ENCODE data around the gene SEMA4D. TPM values are rescaled to one million over a fixed set of nuclear protein-coding genes. Genes with fewer than 3 reads are reported as not detected.

The SEMA4D gene
- total and polyA plus RNA-seq, 9 of the 15 experiments (the other 6 are each of a cell fraction or from before 2014, with no cell fraction given) = 0.38 to 5.1 (median 1.8) TPM

DNA sequence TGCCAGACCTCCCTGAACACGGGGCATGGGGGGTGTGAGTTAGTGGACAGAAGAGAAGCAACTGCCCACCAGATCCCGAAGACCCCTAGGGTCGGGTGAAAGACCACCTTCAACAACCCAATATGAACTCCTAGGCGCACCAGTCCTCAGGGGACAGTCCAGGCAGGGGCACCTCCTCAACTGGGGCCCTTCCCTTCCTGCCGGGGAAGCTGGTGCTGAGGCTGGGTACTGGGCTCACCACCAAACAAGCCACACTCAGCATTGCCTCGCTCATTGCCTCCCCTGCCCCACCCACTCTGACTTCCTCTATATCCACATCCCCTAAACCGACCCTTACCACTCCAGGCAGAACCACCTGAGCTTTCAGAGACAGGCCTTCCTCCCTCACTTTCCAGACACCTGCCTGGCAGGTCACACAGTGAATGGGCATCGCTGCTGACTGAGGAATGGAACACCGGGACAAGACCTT is 42.5 kb downstream of the SEMA4D start:
- Histone ChIP-seq H3K4me2 (ENCODE audit: insufficient read depth, low read length) (no peak overlapping the region), H4K20me1 (replicated peaks; ENCODE audit: control insufficient read depth, insufficient read depth, low read length) (no peaks in the 10 kb centered on the region; the same call in 1 of the 2 replicates), H3K27ac (ENCODE audit: extremely low read depth, low read depth, low read length) (no peak overlapping the region), H3K4me3 (no peak overlapping the region), H3K36me3 (ENCODE audit: control insufficient read depth, insufficient read depth, low read length) (no peaks in the 10 kb centered on the region), H3K27me3 (ENCODE audit: control insufficient read depth in 2 of 2, insufficient read depth in 2 of 2, low read length in 2 of 2) (peaks cover 0 to 49% of the 10 kb centered on the region in 2 experiments; a peak in 2 of 5 replicates), H3K4me1 (replicated peaks in 1 of 2; ENCODE audit: control insufficient read depth in 2 of 2, insufficient read depth in 2 of 2, low read length in 2 of 2) (no peaks in the 10 kb centered on the region; a peak in 1 of 5 replicates), H3K79me2 (ENCODE audit: control insufficient read depth, insufficient read depth, low read length) (no peaks in the 10 kb centered on the region), H3K9me1 (ENCODE audit: control insufficient read depth, insufficient read depth, low read length) (no peaks in the 10 kb centered on the region), H3K9ac (ENCODE audit: insufficient read depth in 1 of 2, low read depth in 2 of 2, low read length in 2 of 2) (no peak overlapping the region), H2AFZ (ENCODE audit: low read depth, low read length) (no peak overlapping the region), H3K9me3 (replicated peaks; ENCODE audit: control insufficient read depth, insufficient read depth, low read depth, low read length) (no peaks in the 10 kb centered on the region)
- no peak for TF ChIP-seq ZFP1 (CRISPR knock-in tag; IDR thresholded peaks at IDR 0.05)
- ATAC-seq (no peak), FAIRE-seq (no peak), DNase-seq (ENCODE audit: extremely low read depth in 1 of 4, low spot score in 3 of 4) (no peak)
- WGBS (ENCODE audit: insufficient coverage, low coverage, missing lambda C conversion rate) = 1% methylated on average over 8 of the region's 9 CpGs
- in situ Hi-C loops (cut with MboI) = no loop called here
- no TSS peak for BruUV-seq (replicated peaks)
- intact Hi-C loops (cut with micrococcal nuclease) = no loop called here
- ChIA-PET POLR2A (no interaction called here), CTCF (ENCODE audit: low intra/inter-chr PET ratio) (no interaction called here)

DNA sequence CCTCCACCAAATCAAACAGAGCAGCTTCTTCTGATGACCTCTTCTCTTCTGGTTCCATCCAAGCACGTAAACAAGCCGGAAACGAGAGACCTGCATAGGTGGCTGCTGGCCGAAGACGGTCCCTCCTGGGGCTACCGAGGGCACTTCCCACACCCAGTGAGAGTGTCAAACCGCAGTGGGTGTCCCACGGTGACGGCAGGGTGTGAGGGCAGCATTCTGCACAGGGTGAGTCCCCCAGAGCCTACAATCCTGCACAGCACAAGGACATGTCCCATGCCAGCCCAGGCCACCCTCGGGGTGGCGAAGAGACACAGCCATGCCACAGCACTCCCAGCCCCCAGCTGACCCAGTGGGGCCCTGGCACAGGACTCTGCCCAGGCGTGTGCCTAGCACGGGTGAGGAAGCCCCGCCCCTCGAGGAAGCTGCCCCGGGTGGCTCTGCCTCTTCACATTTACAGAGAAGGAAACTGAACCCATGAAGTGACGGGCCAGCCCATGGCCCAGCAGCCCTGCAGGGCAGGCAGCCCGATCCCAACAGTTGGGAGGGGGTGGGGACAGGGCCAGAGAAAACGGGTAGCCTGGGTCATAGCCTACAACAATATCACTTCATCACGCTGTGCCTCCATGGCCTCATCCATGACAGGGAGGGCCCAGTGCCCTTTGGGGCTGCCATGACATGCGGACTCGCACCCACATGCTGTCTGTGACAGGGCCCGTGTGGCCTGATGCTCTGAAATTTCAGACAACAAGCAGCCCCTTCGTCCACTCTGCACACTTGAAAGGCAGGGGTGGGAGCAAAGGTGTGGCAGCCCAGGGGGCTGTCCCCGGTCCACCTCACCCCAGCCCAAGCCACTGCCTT is 43.2 kb downstream of the SEMA4D start:
- ChIA-PET CTCF (ENCODE audit: low intra/inter-chr PET ratio) (no interaction called here), POLR2A (no interaction called here)
- Histone ChIP-seq H3K9ac (ENCODE audit: insufficient read depth in 1 of 2, low read depth in 2 of 2, low read length in 2 of 2) (no peak overlapping the region; a peak in 1 of 4 replicates), H3K79me2 (ENCODE audit: control insufficient read depth, insufficient read depth, low read length) (no peaks in the 10 kb centered on the region), H3K9me1 (ENCODE audit: control insufficient read depth, insufficient read depth, low read length) (no peaks in the 10 kb centered on the region), H3K9me3 (replicated peaks; ENCODE audit: control insufficient read depth, insufficient read depth, low read depth, low read length) (no peaks in the 10 kb centered on the region), H3K27me3 (ENCODE audit: control insufficient read depth in 2 of 2, insufficient read depth in 2 of 2, low read length in 2 of 2) (peaks cover 0 to 49% of the 10 kb centered on the region in 2 experiments; a peak in 2 of 5 replicates), H3K4me3 (no peak overlapping the region), H3K27ac (ENCODE audit: extremely low read depth, low read depth, low read length) (no peak overlapping the region), H3K36me3 (ENCODE audit: control insufficient read depth, insufficient read depth, low read length) (no peaks in the 10 kb centered on the region), H3K4me2 (ENCODE audit: insufficient read depth, low read length) (no peak overlapping the region), H3K4me1 (replicated peaks in 1 of 2; ENCODE audit: control insufficient read depth in 2 of 2, insufficient read depth in 2 of 2, low read length in 2 of 2) (no peaks in the 10 kb centered on the region; a peak in 1 of 5 replicates), H2AFZ (ENCODE audit: low read depth, low read length) (no peak overlapping the region), H4K20me1 (replicated peaks; ENCODE audit: control insufficient read depth, insufficient read depth, low read length) (no peaks in the 10 kb centered on the region; the same call in 1 of the 2 replicates)
- intact Hi-C loops (cut with micrococcal nuclease) (no loop called here), in situ Hi-C loops (cut with MboI) (no loop called here)
- FAIRE-seq = no peak
- TF ChIP-seq ELF4 (CRISPR knock-in tag; IDR thresholded peaks at IDR 0.05) (no peak), RCOR1 (IDR thresholded peaks at IDR 0.05; ENCODE audit: borderline replicate concordance in 1 of 2, low read depth in 2 of 2, low read length in 2 of 2) (no peak), CREBBP (IDR thresholded peaks at IDR 0.05; ENCODE audit: low read depth, low read length) (no peak), RBM34 (IDR thresholded peaks at IDR 0.05; ENCODE audit: borderline replicate concordance, insufficient read depth, low read length) (no peak), L3MBTL2 (IDR thresholded peaks at IDR 0.05) (no peak), CBFA2T2 (conservative IDR thresholded peaks at IDR 0.05) (no peak), TGIF2 (CRISPR knock-in tag; IDR thresholded peaks at IDR 0.05) (no peak), ZNF785 (CRISPR knock-in tag; IDR thresholded peaks at IDR 0.05) (no peak), KAT8 (IDR thresholded peaks at IDR 0.05; ENCODE audit: low read depth) (no peak), YY1 (IDR thresholded peaks at IDR 0.05; ENCODE audit: borderline replicate concordance in 1 of 3, control insufficient read depth in 1 of 3, extremely low read depth in 1 of 3, insufficient read depth in 3 of 3, insufficient read length in 1 of 3, insufficient replicate concordance in 2 of 3, low read depth in 1 of 3, low read length in 2 of 3) (no peak)
- TF ChIP-seq, protein P1, sequence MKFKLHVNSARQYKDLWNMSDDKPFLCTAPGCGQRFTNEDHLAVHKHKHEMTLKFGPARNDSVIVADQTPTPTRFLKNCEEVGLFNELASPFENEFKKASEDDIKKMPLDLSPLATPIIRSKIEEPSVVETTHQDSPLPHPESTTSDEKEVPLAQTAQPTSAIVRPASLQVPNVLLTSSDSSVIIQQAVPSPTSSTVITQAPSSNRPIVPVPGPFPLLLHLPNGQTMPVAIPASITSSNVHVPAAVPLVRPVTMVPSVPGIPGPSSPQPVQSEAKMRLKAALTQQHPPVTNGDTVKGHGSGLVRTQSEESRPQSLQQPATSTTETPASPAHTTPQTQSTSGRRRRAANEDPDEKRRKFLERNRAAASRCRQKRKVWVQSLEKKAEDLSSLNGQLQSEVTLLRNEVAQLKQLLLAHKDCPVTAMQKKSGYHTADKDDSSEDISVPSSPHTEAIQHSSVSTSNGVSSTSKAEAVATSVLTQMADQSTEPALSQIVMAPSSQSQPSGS (CRISPR knock-in tag; IDR thresholded peaks at IDR 0.05) = no peak
- BruUV-seq (replicated peaks) = no TSS peak
- ATAC-seq = no peak
- 5% methylated on average over 19 of the region's 25 CpGs for WGBS (ENCODE audit: insufficient coverage, low coverage, missing lambda C conversion rate)
- no peak for DNase-seq (ENCODE audit: extremely low read depth in 1 of 4, low spot score in 3 of 4)

Measured in K562 (cell line).